HCT116 (cell line): ENCODE measurements around the gene WASF1.

ENCODE experiments used
- CEBPB ChIP-seq: IDR thresholded peaks from 2 replicates; pipeline ENCODE4 v1.6.1; 2012; ENCODE audit warnings: low read depth
- EZH2 ChIP-seq: fragments of 200-600 bp; sonication (generic); IDR thresholded peaks from 2 replicates; pipeline ENCODE4 v1.6.1; 2017; ENCODE audit warnings: antibody characterized with exemption, mixed run types
- POLR2A ChIP-seq: IDR thresholded peaks from 2 replicates; pipeline ENCODE4 v1.7.0; 2011; ENCODE audit warnings: borderline replicate concordance; ENCODE audit not compliant: insufficient read depth, insufficient read length; ENCODE audit errors: extremely low read depth
- POLR2AphosphoS5 ChIP-seq: IDR thresholded peaks from 2 replicates; pipeline ENCODE4 v1.6.1; 2011; ENCODE audit warnings: mild to moderate bottlenecking, low read depth, low read length, moderate library complexity
- RAD21 ChIP-seq: IDR thresholded peaks from 2 replicates; pipeline ENCODE4 v1.6.1; 2012; ENCODE audit warnings: low read depth, mild to moderate bottlenecking
- SIN3A ChIP-seq: IDR thresholded peaks from 2 replicates; pipeline ENCODE4 v1.6.1; 2012; ENCODE audit warnings: low read depth
- SP1 ChIP-seq: IDR thresholded peaks from 2 replicates; pipeline ENCODE4 v1.6.1; 2012; ENCODE audit warnings: low read depth
- TCF7L2 ChIP-seq: IDR thresholded peaks from 2 replicates; pipeline ENCODE4 v1.7.0; 2011; ENCODE audit warnings: borderline replicate concordance, inconsistent platforms; ENCODE audit not compliant: insufficient read depth, insufficient read length; ENCODE audit errors: extremely low read depth
- ZNF274 ChIP-seq: fragments of 200-500 bp; sonication (Bioruptor generic); IDR thresholded peaks from 2 replicates; pipeline ENCODE4 v1.6.1; 2014; ENCODE audit warnings: mild to moderate bottlenecking, low read depth, low read length, inconsistent platforms
- TF ChIP-seq, protein P1 (sequence below), 3 experiments: fragments of 200-600 bp in 1 of 3; sonication (generic) in 1 of 3; IDR thresholded peaks in 2 of 3; conservative IDR thresholded peaks in 1 of 3; 2 replicates each; pipeline ENCODE4 v1.5.1; 2012 to 2017; ENCODE audit warnings: low read depth in 2 of 3, low read length in 2 of 3, antibody characterized with exemption in 1 of 3, borderline replicate concordance in 1 of 3, control low read depth in 1 of 3, mild to moderate bottlenecking in 1 of 3, mixed read lengths in 1 of 3, mixed run types in 1 of 3, moderate library complexity in 1 of 3; ENCODE audit not compliant: insufficient read depth in 1 of 3
- TF ChIP-seq, protein P2 (sequence below): IDR thresholded peaks from 2 replicates; pipeline ENCODE4 v1.6.1; 2012
- TF ChIP-seq, protein P3 (sequence below): IDR thresholded peaks from 2 replicates; pipeline ENCODE4 v1.6.1; 2012

DNA sequence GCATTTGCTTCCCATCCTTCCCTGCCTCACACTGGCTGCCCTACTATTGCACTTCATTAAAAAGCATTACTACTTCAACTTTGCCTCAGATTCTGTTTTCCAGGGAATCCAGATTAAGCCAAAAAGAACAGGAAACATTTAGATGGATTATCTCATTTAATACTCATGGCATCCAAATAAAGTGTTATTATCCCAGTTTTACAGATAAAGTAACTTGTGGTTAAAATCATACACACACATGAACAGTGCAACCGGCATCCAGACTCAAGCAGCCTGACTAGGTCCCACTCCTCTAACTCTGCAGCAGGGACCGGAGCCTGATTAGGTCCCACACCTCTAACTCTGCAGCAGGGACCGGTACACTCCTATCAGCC is 129.0 kb downstream of the WASF1 start:
- TF ChIP-seq ZNF274 (no peak), TCF7L2 (no peak), POLR2AphosphoS5 (no peak), POLR2A (no peak), CEBPB (no peak), RAD21 (no peak), SIN3A (no peak), SP1 (no peak), EZH2 (no peak)
- TF ChIP-seq, protein P1, sequence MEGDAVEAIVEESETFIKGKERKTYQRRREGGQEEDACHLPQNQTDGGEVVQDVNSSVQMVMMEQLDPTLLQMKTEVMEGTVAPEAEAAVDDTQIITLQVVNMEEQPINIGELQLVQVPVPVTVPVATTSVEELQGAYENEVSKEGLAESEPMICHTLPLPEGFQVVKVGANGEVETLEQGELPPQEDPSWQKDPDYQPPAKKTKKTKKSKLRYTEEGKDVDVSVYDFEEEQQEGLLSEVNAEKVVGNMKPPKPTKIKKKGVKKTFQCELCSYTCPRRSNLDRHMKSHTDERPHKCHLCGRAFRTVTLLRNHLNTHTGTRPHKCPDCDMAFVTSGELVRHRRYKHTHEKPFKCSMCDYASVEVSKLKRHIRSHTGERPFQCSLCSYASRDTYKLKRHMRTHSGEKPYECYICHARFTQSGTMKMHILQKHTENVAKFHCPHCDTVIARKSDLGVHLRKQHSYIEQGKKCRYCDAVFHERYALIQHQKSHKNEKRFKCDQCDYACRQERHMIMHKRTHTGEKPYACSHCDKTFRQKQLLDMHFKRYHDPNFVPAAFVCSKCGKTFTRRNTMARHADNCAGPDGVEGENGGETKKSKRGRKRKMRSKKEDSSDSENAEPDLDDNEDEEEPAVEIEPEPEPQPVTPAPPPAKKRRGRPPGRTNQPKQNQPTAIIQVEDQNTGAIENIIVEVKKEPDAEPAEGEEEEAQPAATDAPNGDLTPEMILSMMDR (IDR thresholded peaks at IDR 0.05 in 2 of 3, conservative IDR thresholded peaks at IDR 0.05 in 1 of 3; ENCODE audit: borderline replicate concordance in 1 of 3, insufficient read depth in 1 of 3, low read depth in 2 of 3, low read length in 2 of 3): no peak
- TF ChIP-seq, protein P2, sequence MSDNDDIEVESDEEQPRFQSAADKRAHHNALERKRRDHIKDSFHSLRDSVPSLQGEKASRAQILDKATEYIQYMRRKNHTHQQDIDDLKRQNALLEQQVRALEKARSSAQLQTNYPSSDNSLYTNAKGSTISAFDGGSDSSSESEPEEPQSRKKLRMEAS: no peak
- TF ChIP-seq, protein P3, sequence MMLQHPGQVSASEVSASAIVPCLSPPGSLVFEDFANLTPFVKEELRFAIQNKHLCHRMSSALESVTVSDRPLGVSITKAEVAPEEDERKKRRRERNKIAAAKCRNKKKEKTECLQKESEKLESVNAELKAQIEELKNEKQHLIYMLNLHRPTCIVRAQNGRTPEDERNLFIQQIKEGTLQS: no peak
